ENCODE measurements around the gene RLN3.

DNA sequence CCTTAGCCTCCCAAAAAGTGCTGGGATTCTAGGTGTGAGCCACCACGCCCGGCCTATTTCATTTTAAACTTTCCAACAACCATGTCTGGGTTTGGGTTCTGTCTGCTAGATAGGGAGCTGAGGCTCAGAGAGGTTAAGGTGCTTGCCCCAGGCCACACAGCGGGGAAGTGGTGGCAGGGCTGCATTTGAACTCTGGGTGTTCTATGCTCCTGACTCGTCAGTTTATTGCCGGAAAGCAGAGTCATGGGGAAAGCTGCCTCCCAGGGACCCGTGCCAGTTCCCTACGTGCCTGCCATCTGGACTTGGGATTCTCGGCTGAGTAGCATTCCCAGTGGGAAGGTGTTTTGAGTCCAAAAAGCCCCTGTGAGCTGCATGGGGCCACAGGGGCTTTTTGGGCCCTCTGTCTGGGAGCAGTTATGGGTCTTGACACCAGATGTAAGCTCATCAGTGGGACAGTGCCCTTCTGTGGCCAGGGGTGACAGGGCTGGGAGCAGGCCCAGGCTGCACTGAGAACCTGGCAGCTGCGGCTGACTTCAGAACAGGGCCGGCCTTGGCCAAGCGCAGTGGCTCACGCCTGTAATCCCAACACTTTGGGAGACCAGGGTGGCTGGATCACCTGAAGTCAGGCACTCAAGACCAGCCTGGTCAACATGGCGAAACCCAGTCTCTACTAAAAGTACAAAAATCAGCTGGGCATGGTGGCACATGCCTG is 32.8 kb upstream of the RLN3 start:
- no peak for TF ChIP-seq CTCF (conservative IDR thresholded peaks at IDR 0.05; ENCODE audit: low read depth, low read length)
- TF ChIP-seq EZH2phosphoT487 (IDR thresholded peaks at IDR 0.05; ENCODE audit: borderline replicate concordance, low read length), result no peak

Measured in PC-3 (cell line).